IMR-90 (cell line): ENCODE measurements around the gene RHBDF1. TPM values are rescaled to one million over a fixed set of nuclear protein-coding genes. Genes with fewer than 3 reads are reported as not detected.

Experiments used
- ATAC-seq: fragments of 200-7000 bp; cut with Tn5 transposase; 2 replicates; pipeline ENCODE4 v1.9.1; 2020; ENCODE audit warnings: low read depth, mild to moderate bottlenecking, moderate library complexity
- BruUV-seq: library from RNA; stranded (reverse); fragments of 400-500 nt; replicated peaks from 2 replicates; lab custom pipeline; 2021; lab: Mats Ljungman, UMichigan
- CTCF ChIA-PET: fragments of 300-600 bp; formaldehyde crosslinking; extraction: SDS; loops from one replicate; lab custom pipeline; 2021; ENCODE audit warnings: antibody characterized with exemption; lab: Yijun Ruan, JAX
- POLR2A ChIA-PET: fragments of 300-600 bp; sonication (Branson Sonifier 250); formaldehyde crosslinking; loops from one replicate; lab custom pipeline; 2022; ENCODE audit warnings: antibody characterized with exemption; ENCODE audit not compliant: unreplicated experiment; lab: Charles Lee
- DNase-seq: peaks from one replicate; pipeline ENCODE4 v3.0.0; 2013
- H2AFZ ChIP-seq: replicated peaks from 2 replicates; pipeline ENCODE3; 2013; ENCODE audit warnings: low read length, mild to moderate bottlenecking; ENCODE audit not compliant: poor library complexity
- H2AK5ac ChIP-seq: 2 replicates; pipeline ENCODE4 v1.6.1; 2013; ENCODE audit warnings: low read depth, low read length, inconsistent platforms
- H2AK9ac ChIP-seq: replicated peaks from 2 replicates; pipeline ENCODE3; 2013; ENCODE audit warnings: mild to moderate bottlenecking, low read depth, low read length, moderate library complexity; ENCODE audit not compliant: poor library complexity
- H2BK120ac ChIP-seq: 2 replicates; pipeline ENCODE4 v1.6.1; 2013; ENCODE audit warnings: low read depth, low read length, inconsistent platforms
- H2BK15ac ChIP-seq: 3 replicates; pipeline ENCODE4 v1.6.1; 2013; ENCODE audit warnings: low read depth, low read length, inconsistent platforms
- H2BK20ac ChIP-seq: 2 replicates; pipeline ENCODE4 v1.6.1; 2013; ENCODE audit warnings: low read depth, mild to moderate bottlenecking, inconsistent platforms, low read length, moderate library complexity
- H2BK5ac ChIP-seq: 2 replicates; pipeline ENCODE4 v1.6.1; 2013; ENCODE audit warnings: mild to moderate bottlenecking, low read depth, low read length, inconsistent platforms; ENCODE audit not compliant: poor library complexity, severe bottlenecking
- H3K14ac ChIP-seq: replicated peaks from 2 replicates; pipeline ENCODE4 v1.6.1; 2013; ENCODE audit warnings: low read depth, low read length, inconsistent platforms
- H3K18ac ChIP-seq: 2 replicates; pipeline ENCODE4 v1.6.1; 2013; ENCODE audit warnings: low read depth, low read length, control low read depth
- H3K23ac ChIP-seq: 2 replicates; pipeline ENCODE4 v1.6.1; 2013; ENCODE audit warnings: low read depth, low read length, inconsistent platforms
- H3K27ac ChIP-seq: 2 replicates; pipeline ENCODE4 v1.5.1; 2013; ENCODE audit warnings: mild to moderate bottlenecking, control low read depth, low read length; ENCODE audit not compliant: insufficient read depth
- H3K27me3 ChIP-seq: 2 replicates; pipeline ENCODE4 v1.6.1; 2013; ENCODE audit warnings: low read length; ENCODE audit not compliant: control insufficient read depth, insufficient read depth
- H3K36me3 ChIP-seq: 2 replicates; pipeline ENCODE4 v1.6.1; 2013; ENCODE audit warnings: low read length, mixed read lengths; ENCODE audit not compliant: control insufficient read depth, insufficient read depth
- H3K4ac ChIP-seq: 2 replicates; pipeline ENCODE4 v1.6.1; 2013; ENCODE audit warnings: low read depth, low read length, inconsistent platforms
- H3K4me1 ChIP-seq: 2 replicates; pipeline ENCODE4 v1.6.1; 2013; ENCODE audit warnings: low read length, mixed read lengths; ENCODE audit not compliant: control insufficient read depth, insufficient read depth
- H3K4me2 ChIP-seq: 2 replicates; pipeline ENCODE4 v1.6.1; 2013; ENCODE audit warnings: low read depth, mild to moderate bottlenecking, control low read depth, low read length, moderate library complexity
- H3K4me3 ChIP-seq: 2 replicates; pipeline ENCODE4 v1.5.1; 2013; ENCODE audit warnings: low read depth, mild to moderate bottlenecking, control low read depth, low read length, moderate library complexity; ENCODE audit not compliant: insufficient read depth
- H3K56ac ChIP-seq: 2 replicates; pipeline ENCODE4 v1.6.1; 2013; ENCODE audit warnings: low read length, inconsistent platforms; ENCODE audit not compliant: insufficient read depth; ENCODE audit errors: extremely low read depth
- H3K79me1 ChIP-seq, 2 experiments: 2 replicates each; pipeline ENCODE4 v1.6.1; 2013; ENCODE audit warnings: low read length in 2 of 2, inconsistent platforms in 1 of 2, low read depth in 1 of 2
- H3K9ac ChIP-seq: 2 replicates; pipeline ENCODE4 v1.6.1; 2013; ENCODE audit warnings: low read depth, low read length, control low read depth
- H3K9me1 ChIP-seq: 2 replicates; pipeline ENCODE4 v1.6.1; 2013; ENCODE audit warnings: low read length, inconsistent platforms; ENCODE audit not compliant: insufficient read depth
- H3K9me3 ChIP-seq: 2 replicates; pipeline ENCODE4 v1.6.1; 2013; ENCODE audit warnings: low read length; ENCODE audit not compliant: control insufficient read depth, insufficient read depth
- H4K20me1 ChIP-seq: 2 replicates; pipeline ENCODE4 v1.6.1; 2013; ENCODE audit warnings: low read length, inconsistent platforms; ENCODE audit not compliant: insufficient read depth
- H4K5ac ChIP-seq: 2 replicates; pipeline ENCODE4 v1.6.1; 2013; ENCODE audit warnings: mild to moderate bottlenecking, low read depth, low read length, control low read depth
- H4K8ac ChIP-seq, 2 experiments: 2 replicates each; pipeline ENCODE4 v1.6.1; 2013; ENCODE audit warnings: low read depth in 2 of 2, low read length in 2 of 2, control low read depth in 1 of 2, inconsistent platforms in 1 of 2
- H4K91ac ChIP-seq: 2 replicates; pipeline ENCODE4 v1.6.1; 2013; ENCODE audit warnings: low read depth, low read length, inconsistent platforms; ENCODE audit not compliant: insufficient read depth
- CHD1 ChIP-seq: IDR thresholded peaks from 2 replicates; pipeline ENCODE4 v1.6.1; 2012; ENCODE audit warnings: low read depth, low read length, improper control_type of control experiment
- MAFK ChIP-seq: IDR thresholded peaks from 2 replicates; pipeline ENCODE4 v1.6.1; 2012; ENCODE audit warnings: low read depth, low read length, improper control_type of control experiment
- MAZ ChIP-seq: IDR thresholded peaks from 2 replicates; pipeline ENCODE4 v1.6.1; 2012; ENCODE audit warnings: low read depth, mild to moderate bottlenecking, low read length, improper control_type of control experiment, moderate library complexity, borderline replicate concordance
- MXI1 ChIP-seq: IDR thresholded peaks from 2 replicates; pipeline ENCODE4 v1.6.1; 2012; ENCODE audit warnings: low read depth, mild to moderate bottlenecking, low read length, moderate library complexity, borderline replicate concordance
- whole genome bisulfite sequencing, 2 experiments: methylation state at CpG; one replicate each; pipeline versions ENCODE4 v1.1.5 to v1.1.7; 2013; ENCODE audit warnings: missing lambda C conversion rate in 2 of 2; ENCODE audit not compliant: insufficient read length in 1 of 2; ENCODE audit errors: extremely low coverage in 2 of 2; 5-methylcytosine and 5-hydroxymethylcytosine counted together
- dilution Hi-C: fragments of 300-500 bp; cut with HindIII; formaldehyde crosslinking; loops from one replicate; pipeline ENCODE4 v1.14.3; 2018; ENCODE audit warnings: low sequenced_read_pairs; ENCODE audit not compliant: unreplicated experiment
- in situ Hi-C: fragments of 300-500 bp; cut with MboI; formaldehyde crosslinking; loops from 3 replicates; pipeline ENCODE4 v1.14.3; 2019; ENCODE audit warnings: low sequenced_read_pairs, inconsistent platforms, mixed read lengths
- intact Hi-C: fragments of 100-400 bp; cut with micrococcal nuclease; formaldehyde crosslinking; loops from 2 replicates; pipeline ENCODE4 v1.10.0; 2022
- polyA plus RNA-seq, 3 experiments: library from polyadenylated mRNA; depleted of rRNA; stranded (reverse); fragments of >200 nt; gene quantifications; 2 replicates each; pipeline ENCODE4 v1.2.3, GENCODE V29; 2012; ENCODE audit warnings: low replicate concordance in 1 of 3
- total RNA-seq: library from RNA; depleted of rRNA; stranded (reverse); fragments of >200 nt; gene quantifications from 2 replicates; pipeline ENCODE4 v1.2.3, GENCODE V29; 2012
- TF ChIP-seq, protein P1 (sequence below): conservative IDR thresholded peaks from 2 replicates; pipeline ENCODE4 v1.5.1; 2012; ENCODE audit warnings: mild to moderate bottlenecking, low read depth, low read length, improper control_type of control experiment
- TF ChIP-seq, protein P2 (sequence below): fragments of 150-350 bp; IDR thresholded peaks from 2 replicates; pipeline ENCODE4 v1.6.1; 2017; ENCODE audit warnings: mild to moderate bottlenecking, antibody characterized with exemption, low read length, low read depth
- TF ChIP-seq, protein P3 (sequence below): fragments of 150-350 bp; IDR thresholded peaks from 2 replicates; pipeline ENCODE4 v1.6.1; 2016; ENCODE audit warnings: low read depth, mild to moderate bottlenecking, low read length, moderate library complexity, borderline replicate concordance

Gene RHBDF1
- total and polyA plus RNA-seq, 2 of the 4 experiments (the other 2 are of a cell fraction), result 13.8 to 86.6 TPM

DNA sequence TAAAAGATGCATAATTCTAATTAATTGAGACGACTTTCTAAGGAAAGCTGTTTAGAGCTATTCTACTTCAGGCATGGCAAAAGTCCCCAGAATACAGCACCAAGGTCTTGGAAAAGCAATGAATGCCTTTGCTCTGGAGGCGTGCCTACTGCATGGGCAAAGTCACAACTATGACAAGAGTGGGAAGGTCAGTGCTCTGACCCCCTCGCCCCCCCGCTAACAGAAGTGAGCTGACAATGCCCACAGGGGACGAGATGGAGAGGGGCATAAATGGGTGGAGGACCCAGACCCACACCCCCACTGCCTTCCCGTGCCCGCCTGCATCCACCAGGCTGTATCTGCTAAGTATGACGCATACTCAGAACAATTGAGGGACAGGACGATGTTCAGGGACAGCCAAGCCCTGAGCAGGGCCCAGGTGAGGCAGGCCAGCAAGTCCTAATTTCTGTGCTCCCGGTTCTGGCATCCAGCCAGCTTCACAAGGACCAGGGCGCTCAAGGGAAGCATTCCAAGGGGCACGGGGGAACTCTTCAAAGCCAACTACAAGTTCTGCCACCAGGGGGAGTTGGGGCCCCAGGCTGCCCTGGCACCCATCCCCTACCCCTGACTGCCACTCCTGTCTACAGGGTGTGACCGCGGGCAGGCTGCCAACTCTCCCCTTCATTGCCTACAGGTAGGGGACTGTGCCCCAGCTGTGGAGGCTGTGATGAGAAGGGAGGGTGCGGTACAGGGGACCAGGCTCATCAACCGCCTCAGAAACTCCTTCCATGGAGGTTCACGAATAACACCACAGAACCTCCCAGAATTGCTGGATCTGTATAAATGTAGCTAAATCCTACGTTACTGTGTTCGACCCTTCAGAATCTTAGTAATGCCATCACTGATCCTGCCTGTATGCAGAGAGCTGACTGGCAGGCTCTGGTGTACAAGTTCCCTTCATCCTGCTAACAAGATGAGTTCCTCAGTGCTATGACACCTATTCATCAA, 45.2 kb upstream of the RHBDF1 start (continued):
- TF ChIP-seq, protein P1, sequence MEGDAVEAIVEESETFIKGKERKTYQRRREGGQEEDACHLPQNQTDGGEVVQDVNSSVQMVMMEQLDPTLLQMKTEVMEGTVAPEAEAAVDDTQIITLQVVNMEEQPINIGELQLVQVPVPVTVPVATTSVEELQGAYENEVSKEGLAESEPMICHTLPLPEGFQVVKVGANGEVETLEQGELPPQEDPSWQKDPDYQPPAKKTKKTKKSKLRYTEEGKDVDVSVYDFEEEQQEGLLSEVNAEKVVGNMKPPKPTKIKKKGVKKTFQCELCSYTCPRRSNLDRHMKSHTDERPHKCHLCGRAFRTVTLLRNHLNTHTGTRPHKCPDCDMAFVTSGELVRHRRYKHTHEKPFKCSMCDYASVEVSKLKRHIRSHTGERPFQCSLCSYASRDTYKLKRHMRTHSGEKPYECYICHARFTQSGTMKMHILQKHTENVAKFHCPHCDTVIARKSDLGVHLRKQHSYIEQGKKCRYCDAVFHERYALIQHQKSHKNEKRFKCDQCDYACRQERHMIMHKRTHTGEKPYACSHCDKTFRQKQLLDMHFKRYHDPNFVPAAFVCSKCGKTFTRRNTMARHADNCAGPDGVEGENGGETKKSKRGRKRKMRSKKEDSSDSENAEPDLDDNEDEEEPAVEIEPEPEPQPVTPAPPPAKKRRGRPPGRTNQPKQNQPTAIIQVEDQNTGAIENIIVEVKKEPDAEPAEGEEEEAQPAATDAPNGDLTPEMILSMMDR, result peak; percentile 55
- no peak for TF ChIP-seq MXI1

DNA sequence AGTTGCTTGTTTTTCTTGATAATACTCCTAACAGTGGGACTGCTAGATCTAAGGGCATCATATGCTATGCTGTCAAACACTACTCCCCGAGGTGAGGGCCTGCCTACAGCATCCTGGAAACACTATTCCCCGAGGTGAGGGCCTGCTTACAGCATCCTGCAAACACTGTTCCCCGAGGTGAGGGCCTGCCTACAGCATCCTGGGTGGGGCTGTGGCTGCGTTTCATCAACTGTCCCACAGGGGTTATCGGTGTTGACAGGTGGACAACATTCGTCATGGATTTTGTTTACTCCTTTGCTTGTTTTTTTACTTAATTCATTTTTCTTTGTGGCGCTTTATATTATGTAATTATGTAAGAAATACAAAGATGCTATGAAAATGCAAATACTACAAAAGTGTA, 43.6 kb upstream of the RHBDF1 start:
- Histone ChIP-seq H4K91ac (no peak overlapping the region), H2AK5ac (no peak overlapping the region), H2BK5ac (no peak overlapping the region), H3K36me3 (peaks cover 19% of the 10 kb centered on the region), H3K4me3 (no peak overlapping the region), H3K4ac (no peak overlapping the region), H3K9me1 (peaks cover 25% of the 10 kb centered on the region), H4K20me1 (peaks cover 13% of the 10 kb centered on the region), H2AK9ac (no peak overlapping the region), H3K9me3 (no peaks in the 10 kb centered on the region), H3K18ac (no peak overlapping the region), H2BK20ac (no peak overlapping the region), H2AFZ (no peak overlapping the region), H3K14ac (no peak overlapping the region), H3K4me1 (peaks cover 16% of the 10 kb centered on the region), H3K27me3 (no peaks in the 10 kb centered on the region), H3K9ac (no peak overlapping the region), H3K23ac (no peak overlapping the region), H3K4me2 (no peak overlapping the region), H3K79me1 (peaks cover 8 to 47% of the 10 kb centered on the region in 2 experiments; a peak in 3 of 4 replicates), H4K5ac (no peak overlapping the region), H2BK120ac (no peak overlapping the region), H2BK15ac (no peak overlapping the region), H4K8ac (no peak overlapping the region), H3K56ac (no peak overlapping the region), H3K27ac (no peak overlapping the region)
- CTCF ChIA-PET, result no interaction called here
- POLR2A ChIA-PET, result no interaction called here
- DNase-seq, result no peak
- 50% methylated on average over 1 of the region's 7 CpGs; no CpG with 5 or more reads in 1 of the 2 experiments for WGBS, 2 experiments
- BruUV-seq, result no TSS peak
- ATAC-seq, result no peak
- intact Hi-C loops, result no loop called here
- dilution Hi-C loops, result no loop called here
- in situ Hi-C loops, result no loop called here
- TF ChIP-seq, protein P1, result no peak
- TF ChIP-seq, protein P2, sequence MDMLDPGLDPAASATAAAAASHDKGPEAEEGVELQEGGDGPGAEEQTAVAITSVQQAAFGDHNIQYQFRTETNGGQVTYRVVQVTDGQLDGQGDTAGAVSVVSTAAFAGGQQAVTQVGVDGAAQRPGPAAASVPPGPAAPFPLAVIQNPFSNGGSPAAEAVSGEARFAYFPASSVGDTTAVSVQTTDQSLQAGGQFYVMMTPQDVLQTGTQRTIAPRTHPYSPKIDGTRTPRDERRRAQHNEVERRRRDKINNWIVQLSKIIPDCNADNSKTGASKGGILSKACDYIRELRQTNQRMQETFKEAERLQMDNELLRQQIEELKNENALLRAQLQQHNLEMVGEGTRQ, result no peak
- TF ChIP-seq, protein P3, sequence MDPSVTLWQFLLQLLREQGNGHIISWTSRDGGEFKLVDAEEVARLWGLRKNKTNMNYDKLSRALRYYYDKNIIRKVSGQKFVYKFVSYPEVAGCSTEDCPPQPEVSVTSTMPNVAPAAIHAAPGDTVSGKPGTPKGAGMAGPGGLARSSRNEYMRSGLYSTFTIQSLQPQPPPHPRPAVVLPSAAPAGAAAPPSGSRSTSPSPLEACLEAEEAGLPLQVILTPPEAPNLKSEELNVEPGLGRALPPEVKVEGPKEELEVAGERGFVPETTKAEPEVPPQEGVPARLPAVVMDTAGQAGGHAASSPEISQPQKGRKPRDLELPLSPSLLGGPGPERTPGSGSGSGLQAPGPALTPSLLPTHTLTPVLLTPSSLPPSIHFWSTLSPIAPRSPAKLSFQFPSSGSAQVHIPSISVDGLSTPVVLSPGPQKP, result no peak
- TF ChIP-seq CHD1 (no peak), MAZ (no peak), MAFK (no peak)
